ENCODE data around the gene WWTR1. TPM values are rescaled to one million over a fixed set of nuclear protein-coding genes. Genes with fewer than 3 reads are reported as not detected.

The WWTR1 gene
- total RNA-seq, 1 experiment from 2014 or later = 25.5 TPM

GRCh38 chr3:149516920-149517319, 140.9 kb downstream of the WWTR1 start:
- POLR2A ChIA-PET = no interaction called here
- Mint-ChIP-seq H3K9me3 (no peaks in the 10 kb centered on the region), H3K36me3 (no peaks in the 10 kb centered on the region; the same call in 1 of the 2 replicates), H3K27me3 (ENCODE audit: low read depth) (no peaks in the 10 kb centered on the region), H3K4me3 (no peak overlapping the region), H3K4me1 (no peaks in the 10 kb centered on the region; the same call in 1 of the 2 replicates), H3K27ac (no peak overlapping the region)
- CTCF ChIA-PET = interaction anchor here (1.0 kb wide), 1 partner anchor 11 kb away, joined by 4 read pairs; no protein-coding TSS in a partner anchor
- DNase-seq (ENCODE audit: low spot score) (no peak), ATAC-seq (no peak)
- no peak for TF ChIP-seq ATF2 (CRISPR knock-in tag; IDR thresholded peaks at IDR 0.05; ENCODE audit: borderline replicate concordance, low read depth)
- no peak for TF ChIP-seq SOX15 (CRISPR knock-in tag; IDR thresholded peaks at IDR 0.05)
- no peak for TF ChIP-seq ZNF219 (CRISPR knock-in tag; IDR thresholded peaks at IDR 0.05; ENCODE audit: borderline replicate concordance)
- TF ChIP-seq AR (CRISPR knock-in tag; IDR thresholded peaks at IDR 0.05) = no peak
- TF ChIP-seq PRRX2 (CRISPR knock-in tag; IDR thresholded peaks at IDR 0.05) = no peak
- no peak for TF ChIP-seq HMGA2 (CRISPR knock-in tag; IDR thresholded peaks at IDR 0.05)
- TF ChIP-seq ZNF263 (CRISPR knock-in tag; IDR thresholded peaks at IDR 0.05; ENCODE audit: low read depth) = no peak
- TF ChIP-seq SMAD4 (CRISPR knock-in tag; IDR thresholded peaks at IDR 0.05) = no peak
- no peak for TF ChIP-seq ESRRA (CRISPR knock-in tag; IDR thresholded peaks at IDR 0.05; ENCODE audit: borderline replicate concordance)
- no peak for TF ChIP-seq AFF4 (CRISPR knock-in tag; IDR thresholded peaks at IDR 0.05; ENCODE audit: borderline replicate concordance)
- no peak for TF ChIP-seq NFE2L1 (CRISPR knock-in tag; IDR thresholded peaks at IDR 0.05)
- TF ChIP-seq ZNF121 (CRISPR knock-in tag; IDR thresholded peaks at IDR 0.05) = no peak

GRCh38 chr3:149515249-149515648, 142.6 kb downstream of the WWTR1 start:
- DNase-seq (ENCODE audit: low spot score) (no peak), ATAC-seq (no peak)
- CTCF ChIA-PET = interaction anchor here (1.5 to 1.9 kb wide), 3 partner anchors 16 to 294 kb away, joined by 4 to 6 read pairs (median 5); no protein-coding TSS in a partner anchor
- Mint-ChIP-seq H3K4me1 (no peaks in the 10 kb centered on the region; the same call in 1 of the 2 replicates), H3K36me3 (no peaks in the 10 kb centered on the region), H3K4me3 (no peak overlapping the region), H3K9me3 (no peaks in the 10 kb centered on the region), H3K27ac (no peak overlapping the region), H3K27me3 (ENCODE audit: low read depth) (no peaks in the 10 kb centered on the region)
- TF ChIP-seq ZNF416 (CRISPR knock-in tag; IDR thresholded peaks at IDR 0.05) (no peak), NR1H2 (CRISPR knock-in tag; IDR thresholded peaks at IDR 0.05) (no peak), AR (CRISPR knock-in tag; IDR thresholded peaks at IDR 0.05) (no peak), KAT7 (CRISPR knock-in tag; IDR thresholded peaks at IDR 0.05; ENCODE audit: borderline replicate concordance) (no peak), TP53 (CRISPR knock-in tag; IDR thresholded peaks at IDR 0.05) (no peak), ZNF232 (CRISPR knock-in tag; IDR thresholded peaks at IDR 0.05) (no peak), NFYB (CRISPR knock-in tag; conservative IDR thresholded peaks at IDR 0.05; ENCODE audit: low read depth) (no peak)
- POLR2A ChIA-PET = interaction anchor here (1.4 kb wide), 1 partner anchor 143 kb away, joined by 3 read pairs; the partner anchor contains the start of gene WWTR1

Data from WTC11 (cell line).